ACC112 (cell line): Measurements from ENCODE around the gene PTGES2.

Experiments used
- H2AFZ ChIP-seq: fragments of 200-600 bp; sonication (generic); one replicate; pipeline ENCODE4 v1.6.0; 2017; ENCODE audit warnings: antibody characterized with exemption, low read length; ENCODE audit not compliant: unreplicated experiment
- H3K27ac ChIP-seq: fragments of 200-600 bp; sonication (generic); 2 replicates; pipeline ENCODE4 v1.5.1; 2014; ENCODE audit warnings: low read depth, mild to moderate bottlenecking, antibody characterized with exemption, low read length, moderate library complexity
- H3K27me3 ChIP-seq: fragments of 200-600 bp; sonication (generic); 2 replicates; pipeline ENCODE4 v1.6.1; 2014; ENCODE audit warnings: mild to moderate bottlenecking, antibody characterized with exemption, low read length, moderate library complexity, mixed read lengths; ENCODE audit not compliant: insufficient read depth
- H3K36me3 ChIP-seq: fragments of 200-600 bp; sonication (generic); 2 replicates; pipeline ENCODE4 v1.6.1; 2016; ENCODE audit warnings: mild to moderate bottlenecking, antibody characterized with exemption, low read length, moderate library complexity, mixed read lengths; ENCODE audit not compliant: insufficient read depth
- H3K4me1 ChIP-seq: fragments of 200-600 bp; sonication (generic); one replicate; pipeline ENCODE4 v1.6.1; 2016; ENCODE audit warnings: low read length, mixed read lengths; ENCODE audit not compliant: insufficient read depth, unreplicated experiment, control insufficient read depth
- H3K4me3 ChIP-seq: fragments of 200-600 bp; sonication (generic); 2 replicates; pipeline ENCODE4 v1.5.1; 2014; ENCODE audit warnings: mild to moderate bottlenecking, low read depth, low read length
- H3K79me2 ChIP-seq: fragments of 200-600 bp; sonication (generic); one replicate; pipeline ENCODE4 v1.6.0; 2016; ENCODE audit warnings: low read length; ENCODE audit not compliant: control insufficient read depth, unreplicated experiment, insufficient read depth

The PTGES2 gene

GRCh38 chr9:128092199-128092977 is 35.1 kb downstream of the PTGES2 start:
- peak overlapping the region; percentile 97 for H3K27ac ChIP-seq
- no peaks in the 10 kb centered on the region for H3K27me3 ChIP-seq
- peaks cover 40% of the 10 kb centered on the region for H3K4me1 ChIP-seq
- H3K4me3 ChIP-seq, result peak overlapping the region; percentile 71
- no peaks in the 10 kb centered on the region for H3K36me3 ChIP-seq
- H2AFZ ChIP-seq, result no peak overlapping the region
- peaks cover 58% of the 10 kb centered on the region for H3K79me2 ChIP-seq

- no peak overlapping the region for H3K27ac ChIP-seq
- no peaks in the 10 kb centered on the region for H3K36me3 ChIP-seq
- H3K27me3 ChIP-seq, result no peaks in the 10 kb centered on the region
- H2AFZ ChIP-seq, result no peak overlapping the region
- H3K4me3 ChIP-seq, result peak overlapping the region; percentile 71
- H3K4me1 ChIP-seq, result peaks cover 39% of the 10 kb centered on the region
- H3K79me2 ChIP-seq, result peaks cover 51% of the 10 kb centered on the region
These were observed 36.0 kb downstream of the PTGES2 start for GRCh38 chr9:128091571-128091970.

- no peak overlapping the region for H2AFZ ChIP-seq
- H3K27me3 ChIP-seq, result no peaks in the 10 kb centered on the region
- no peaks in the 10 kb centered on the region for H3K36me3 ChIP-seq
- H3K4me1 ChIP-seq, result peaks cover 39% of the 10 kb centered on the region
- H3K4me3 ChIP-seq, result peak overlapping the region; percentile 71
- peaks cover 49% of the 10 kb centered on the region for H3K79me2 ChIP-seq
- no peak overlapping the region for H3K27ac ChIP-seq
These were observed 36.4 kb downstream of the PTGES2 start for GRCh38 chr9:128091144-128091543.

- peaks cover 45% of the 10 kb centered on the region for H3K79me2 ChIP-seq
- H3K27me3 ChIP-seq, result no peaks in the 10 kb centered on the region
- H3K4me1 ChIP-seq, result peaks cover 31% of the 10 kb centered on the region
- H3K27ac ChIP-seq, result no peak overlapping the region
- no peaks in the 10 kb centered on the region for H3K36me3 ChIP-seq
- no peak overlapping the region for H2AFZ ChIP-seq
- H3K4me3 ChIP-seq, result no peak overlapping the region
These were observed 38.2 kb downstream of the PTGES2 start for GRCh38 chr9:128089299-128089698.

- H2AFZ ChIP-seq, result no peak overlapping the region
- no peak overlapping the region for H3K4me3 ChIP-seq
- H3K4me1 ChIP-seq, result peaks cover 23% of the 10 kb centered on the region
- H3K79me2 ChIP-seq, result peaks cover 45% of the 10 kb centered on the region
- H3K27me3 ChIP-seq, result no peaks in the 10 kb centered on the region
- H3K27ac ChIP-seq, result no peak overlapping the region
- H3K36me3 ChIP-seq, result no peaks in the 10 kb centered on the region
These were observed 39.1 kb downstream of the PTGES2 start for GRCh38 chr9:128088253-128088945.

- Histone ChIP-seq H3K79me2 (peaks cover 34% of the 10 kb centered on the region), H3K27ac (no peak overlapping the region), H3K36me3 (no peaks in the 10 kb centered on the region), H3K4me3 (no peak overlapping the region), H2AFZ (no peak overlapping the region), H3K27me3 (no peaks in the 10 kb centered on the region), H3K4me1 (peaks cover 12% of the 10 kb centered on the region)
These were observed 40.3 kb downstream of the PTGES2 start for GRCh38 chr9:128087262-128087661.

GRCh38 chr9:128085943-128086342 is 41.6 kb downstream of the PTGES2 start:
- Histone ChIP-seq H3K4me1 (peaks cover 17% of the 10 kb centered on the region), H3K36me3 (no peaks in the 10 kb centered on the region), H3K27ac (no peak overlapping the region), H2AFZ (no peak overlapping the region), H3K4me3 (no peak overlapping the region), H3K79me2 (peaks cover 32% of the 10 kb centered on the region), H3K27me3 (no peaks in the 10 kb centered on the region)

GRCh38 chr9:128084746-128085145 is 42.8 kb downstream of the PTGES2 start:
- H3K27me3 ChIP-seq, result no peaks in the 10 kb centered on the region
- H3K4me1 ChIP-seq, result peaks cover 19% of the 10 kb centered on the region
- H3K27ac ChIP-seq, result no peak overlapping the region
- peaks cover 32% of the 10 kb centered on the region for H3K79me2 ChIP-seq
- H3K36me3 ChIP-seq, result no peaks in the 10 kb centered on the region
- no peak overlapping the region for H3K4me3 ChIP-seq
- H2AFZ ChIP-seq, result no peak overlapping the region

- Histone ChIP-seq H3K4me3 (no peak overlapping the region), H2AFZ (no peak overlapping the region), H3K27ac (peak overlapping the region; percentile 82), H3K36me3 (no peaks in the 10 kb centered on the region), H3K27me3 (no peaks in the 10 kb centered on the region), H3K4me1 (peaks cover 39% of the 10 kb centered on the region), H3K79me2 (peaks cover 27% of the 10 kb centered on the region)
These were observed 45.4 kb downstream of the PTGES2 start for GRCh38 chr9:128082151-128082550.

GRCh38 chr9:128081056-128081455 is 46.5 kb downstream of the PTGES2 start:
- H3K27ac ChIP-seq, result peak overlapping the region; percentile 82
- no peak overlapping the region for H2AFZ ChIP-seq

GRCh38 chr9:128080206-128080605 is 47.3 kb downstream of the PTGES2 start:
- H3K4me1 ChIP-seq, result peaks cover 39% of the 10 kb centered on the region

More at GRCh38 chr9:128081056-128081455, 46.5 kb downstream of the PTGES2 start:
- H3K79me2 ChIP-seq, result peaks cover 33% of the 10 kb centered on the region
- H3K4me3 ChIP-seq, result no peak overlapping the region
- peaks cover 39% of the 10 kb centered on the region for H3K4me1 ChIP-seq
- no peaks in the 10 kb centered on the region for H3K27me3 ChIP-seq
- no peaks in the 10 kb centered on the region for H3K36me3 ChIP-seq

More at GRCh38 chr9:128080206-128080605, 47.3 kb downstream of the PTGES2 start:
- Histone ChIP-seq H3K79me2 (peaks cover 33% of the 10 kb centered on the region), H2AFZ (no peak overlapping the region), H3K27ac (peak overlapping the region; percentile 82; the same call in 1 of the 2 replicates), H3K4me3 (no peak overlapping the region), H3K27me3 (no peaks in the 10 kb centered on the region), H3K36me3 (no peaks in the 10 kb centered on the region)
